Erythroblast (primary cell): ENCODE results near the gene FGF12.

Source experiments
- GATA1 ChIP-seq: IDR thresholded peaks from 2 replicates; pipeline ENCODE4 v1.6.1; 2011; ENCODE audit warnings: low read depth, mild to moderate bottlenecking, control low read depth, low read length, moderate library complexity
- POLR2A ChIP-seq: IDR thresholded peaks from 2 replicates; pipeline ENCODE4 v1.6.1; 2011; ENCODE audit warnings: mild to moderate bottlenecking, low read length

DNA sequence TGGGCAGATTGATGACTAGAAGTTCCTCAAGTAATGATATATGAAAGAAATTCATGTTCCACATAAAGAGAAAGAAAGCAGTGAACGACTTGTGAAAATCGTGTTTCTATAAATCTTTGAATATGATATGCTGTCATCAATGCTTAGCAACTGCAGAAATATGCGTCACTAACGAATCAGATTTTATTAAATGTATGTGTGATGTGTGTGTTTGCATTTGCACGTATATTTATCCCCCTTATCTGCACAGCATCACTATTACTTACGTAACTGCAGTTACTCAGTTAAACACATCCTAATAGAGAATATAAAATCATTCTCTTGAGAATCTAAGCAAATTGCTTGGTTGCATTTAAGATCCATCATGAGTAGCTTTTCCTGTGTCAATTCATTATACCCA, 468.6 kb downstream of the FGF12 start:
- TF ChIP-seq POLR2A (no peak), GATA1 (no peak)
